ENCODE measurements around the gene TSHZ2.

- TF ChIP-seq CTCF (IDR thresholded peaks at IDR 0.05) (no peak), EZH2 (IDR thresholded peaks at IDR 0.05; ENCODE audit: borderline replicate concordance, insufficient read depth, low read depth, low read length, poor library complexity, severe bottlenecking) (no peak)
Measured at GRCh38 chr20:53247468-53248103, 275.4 kb downstream of the TSHZ2 start.
